Suprapubic skin (tissue), 3 donors: ENCODE measurements around the gene MARK3.

Experiments
- CTCF ChIP-seq, 2 donors: fragments of 200-600 bp in 1 of 2; fragments of 450-650 bp in 1 of 2; sonication (generic) in 1 of 2; IDR thresholded peaks; one replicate each; pipeline ENCODE4 v1.5.1; 2016 to 2019; ENCODE audit warnings: antibody characterized with exemption in 2 of 2, mild to moderate bottlenecking in 1 of 2, moderate library complexity in 1 of 2
- POLR2AphosphoS5 ChIP-seq, 3 donors: sonication (generic); formaldehyde crosslinking; IDR thresholded peaks; one replicate each; pipeline ENCODE4 v1.6.1; 2017; ENCODE audit warnings: antibody characterized with exemption in 3 of 3

- TF ChIP-seq CTCF (IDR thresholded peaks at IDR 0.05) (no peak), POLR2AphosphoS5 (IDR thresholded peaks at IDR 0.05) (no peak)
These were observed 22.4 kb upstream of the MARK3 start for GRCh38 chr14:103362780-103363179.
